C1 segment of cervical spinal cord (tissue), 14 donors: ENCODE measurements around the gene PCMTD2.
"Not testable (repeated sequence)": the region's sequence is repeated elsewhere in the genome, so short reads cannot be mapped to it uniquely, and the experiment has no call there.

ENCODE experiments used
- DNase-seq, 14 donors: peaks; one replicate each; lab custom pipeline; 2025; lab: John Stamatoyannopoulos, UW

Gene PCMTD2

DNA sequence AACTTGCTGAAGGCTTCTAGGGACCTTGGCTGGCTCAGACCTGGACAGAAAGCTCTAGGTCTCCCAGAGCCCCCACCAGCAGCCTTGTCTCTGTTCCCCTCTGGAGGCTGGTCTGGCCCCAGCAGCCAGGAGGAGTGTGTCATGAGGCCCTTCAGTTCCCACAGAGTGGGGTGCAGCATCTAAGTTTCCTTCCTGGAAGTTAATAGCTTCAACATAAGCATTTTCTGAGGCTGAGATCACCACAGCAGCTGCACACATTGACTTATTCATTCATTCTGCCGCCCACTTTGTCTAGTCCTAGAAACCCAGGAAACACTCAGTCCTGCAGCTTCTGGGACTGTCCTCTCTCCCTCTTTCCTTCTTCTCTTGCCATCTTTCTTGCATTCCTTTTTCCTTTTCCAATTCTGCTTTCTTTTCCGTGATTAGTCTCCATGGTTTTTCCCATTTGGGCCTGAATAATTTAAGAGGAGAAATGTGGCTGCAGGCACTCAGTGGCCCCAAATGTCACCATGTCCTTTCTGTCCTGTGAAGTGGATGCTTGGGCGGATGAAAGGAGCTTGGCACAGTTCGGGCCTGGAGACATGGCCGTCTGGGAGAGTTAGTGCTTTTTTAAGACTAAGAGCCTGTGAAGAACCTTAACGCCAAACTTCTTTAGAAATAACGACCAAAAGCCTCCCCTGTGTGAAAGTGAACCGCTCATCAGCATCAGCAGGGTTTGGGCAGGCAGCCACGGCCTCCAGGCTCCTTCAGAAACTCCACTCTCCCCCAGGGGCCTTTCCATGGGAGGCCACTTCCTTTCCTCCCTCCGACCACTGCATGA is 31.0 kb upstream of the PCMTD2 start:
- DNase-seq: peak in 3 of 14 donors; percentile 11 to 36 (median 26)

DNA sequence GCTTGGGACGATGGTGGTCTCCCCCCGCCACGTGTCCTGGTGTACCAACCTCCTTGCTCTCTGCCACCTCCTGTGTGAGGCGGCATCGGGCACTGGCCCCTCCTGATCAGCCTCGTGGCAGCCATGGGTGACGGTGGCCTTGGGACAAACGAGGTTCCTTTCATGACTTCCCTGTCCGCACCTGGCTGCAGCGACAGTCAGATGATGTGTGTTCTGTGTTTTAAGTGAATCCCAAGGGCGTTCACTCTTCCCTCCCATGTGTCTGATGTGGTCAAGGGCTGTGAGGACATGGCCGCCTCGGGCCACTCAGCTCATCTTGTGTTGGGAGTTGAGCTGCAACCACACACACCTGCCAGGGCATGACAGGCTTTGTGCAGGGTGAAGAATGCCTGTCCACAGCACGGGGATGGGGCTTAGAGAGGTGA is 30.4 kb upstream of the PCMTD2 start:
- no peak for DNase-seq

DNA sequence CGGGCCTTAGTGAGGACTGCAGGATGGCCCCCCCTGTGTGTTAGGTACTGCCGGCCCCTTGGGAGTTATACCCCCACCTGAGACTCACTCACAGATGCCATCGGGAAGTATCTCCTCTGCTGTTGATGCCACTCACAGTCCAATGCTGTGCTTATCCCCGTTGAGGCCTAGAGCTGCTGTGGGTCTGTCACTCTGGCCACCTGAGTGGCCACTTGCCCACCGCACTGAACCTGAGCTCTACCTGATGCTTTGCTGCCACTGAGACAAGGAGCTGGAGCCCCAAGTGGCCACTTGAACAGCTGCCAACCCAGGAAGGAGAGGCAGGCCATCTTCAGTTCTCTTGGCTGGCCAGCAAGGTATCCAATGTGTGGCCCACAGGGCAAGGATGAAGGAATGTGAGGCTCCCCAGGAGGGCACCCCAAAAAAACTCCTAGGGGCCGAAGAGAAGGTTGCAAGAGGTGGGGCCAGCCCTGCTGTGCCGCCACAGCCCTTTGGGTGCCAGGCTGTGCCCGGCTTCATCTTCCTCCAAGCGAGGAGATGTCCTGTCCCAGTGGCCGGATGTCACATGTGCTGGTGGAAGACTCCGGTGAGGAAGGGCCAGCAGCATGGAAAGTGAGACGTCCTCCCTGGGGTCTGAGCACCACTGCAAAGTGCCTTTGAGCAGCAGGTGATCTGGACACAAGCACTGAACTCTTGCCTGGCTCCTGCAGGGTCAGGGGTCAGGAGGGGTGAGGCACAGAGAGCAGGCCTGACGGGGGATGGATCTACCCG is 29.5 kb upstream of the PCMTD2 start:
- no peak for DNase-seq

DNA sequence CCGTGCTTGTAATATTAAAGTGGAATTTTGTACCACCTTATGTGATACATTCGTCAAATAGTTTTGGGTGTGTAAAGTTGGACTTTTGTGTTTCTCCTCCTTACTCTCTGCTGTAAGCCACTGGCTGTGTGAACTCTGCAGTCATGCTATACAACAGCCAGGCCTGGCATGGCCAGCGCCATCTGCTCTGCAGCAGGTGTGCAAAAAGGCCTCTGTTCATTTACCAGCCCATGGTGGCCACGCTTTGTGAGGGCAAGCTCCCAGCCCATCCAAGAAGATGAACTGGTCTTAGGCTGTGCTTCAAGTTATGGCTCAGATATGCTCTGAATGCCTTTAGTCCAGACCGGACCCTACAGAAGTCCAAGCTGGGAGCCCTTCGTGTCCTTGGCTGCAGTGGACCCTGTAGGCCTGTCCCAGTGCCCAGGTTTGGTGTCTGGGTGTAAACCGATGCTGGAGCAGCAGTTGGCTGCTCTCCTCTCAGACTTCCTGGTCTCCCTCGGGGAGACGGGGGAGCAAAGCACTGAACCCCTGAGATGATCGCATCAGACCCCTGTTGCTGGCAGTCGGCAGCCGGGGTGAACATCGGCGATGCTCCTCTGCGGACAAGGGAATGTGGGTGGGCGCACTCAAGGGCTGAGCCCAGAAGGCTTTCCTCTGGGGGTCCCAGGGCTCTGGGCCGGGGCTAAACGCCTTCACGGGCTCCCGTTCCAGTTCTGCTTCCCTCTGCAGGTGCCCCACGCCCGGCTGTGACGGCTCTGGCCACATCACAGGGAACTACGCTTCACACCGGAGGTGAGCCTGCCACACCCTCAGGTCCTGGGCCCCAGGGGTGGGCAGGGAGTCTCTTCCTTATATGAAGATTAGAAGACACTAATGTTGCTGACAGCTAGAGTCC is 28.6 kb upstream of the PCMTD2 start:
- no peak for DNase-seq

DNA sequence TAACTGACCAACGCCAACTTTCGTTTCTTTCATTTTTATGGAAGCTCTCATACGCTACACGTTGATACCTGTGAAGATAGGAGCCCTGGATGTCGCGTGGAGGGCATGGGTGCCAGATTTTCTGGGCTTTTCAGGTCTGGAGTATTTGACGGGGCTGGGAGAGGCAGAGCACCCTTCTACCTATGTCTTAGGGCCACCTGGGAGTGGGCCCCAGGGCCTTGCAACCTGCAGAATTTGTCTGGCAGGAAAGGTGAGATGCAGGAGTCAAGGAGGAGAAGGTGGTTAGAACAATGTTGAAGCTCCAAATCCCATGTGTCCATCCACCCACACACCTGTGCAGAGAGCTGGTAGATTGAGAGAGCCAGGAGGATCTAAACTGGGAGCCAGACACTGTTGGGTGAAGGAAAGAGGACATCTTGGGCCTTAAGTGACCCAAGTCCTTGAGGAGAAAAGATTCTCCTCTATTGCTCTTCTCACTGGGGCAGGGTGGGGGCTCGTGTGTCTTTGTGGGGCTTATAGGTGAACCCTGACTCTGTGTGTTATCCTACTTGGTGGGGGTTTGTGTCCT is 27.4 kb upstream of the PCMTD2 start:
- DNase-seq: no peak

GRCh38 chr20:64228751-64229506 is 26.6 kb upstream of the PCMTD2 start:
- DNase-seq: no peak

DNA sequence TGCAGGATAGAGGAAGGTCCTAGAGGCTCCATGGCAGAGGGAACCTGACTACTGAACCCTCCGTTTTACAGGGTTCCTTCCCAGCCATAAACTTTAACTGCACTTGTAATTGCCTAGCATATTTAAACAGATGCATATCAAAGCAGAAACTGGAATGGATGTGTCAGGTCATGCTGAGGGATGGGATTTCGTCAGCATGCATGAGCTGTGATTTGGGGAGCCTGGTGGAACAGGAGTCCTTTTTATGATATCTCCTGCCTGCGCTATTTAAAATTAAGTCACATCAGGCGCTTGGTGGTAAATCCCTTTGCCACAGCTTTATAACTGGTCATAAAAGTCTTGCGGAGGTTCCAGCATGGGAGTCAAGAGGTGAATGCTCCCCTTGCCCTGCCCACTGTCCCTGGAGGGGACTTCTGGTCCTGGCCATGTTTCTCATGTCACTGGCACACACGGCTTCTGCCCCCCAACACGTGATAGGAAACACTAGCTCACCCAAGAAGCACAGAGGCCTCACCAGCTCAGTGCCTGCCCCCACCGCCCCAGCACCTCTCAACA is 26.0 kb upstream of the PCMTD2 start:
- DNase-seq: no peak

GRCh38 chr20:64230461-64231145 is 24.9 kb upstream of the PCMTD2 start:
- DNase-seq: no peak

DNA sequence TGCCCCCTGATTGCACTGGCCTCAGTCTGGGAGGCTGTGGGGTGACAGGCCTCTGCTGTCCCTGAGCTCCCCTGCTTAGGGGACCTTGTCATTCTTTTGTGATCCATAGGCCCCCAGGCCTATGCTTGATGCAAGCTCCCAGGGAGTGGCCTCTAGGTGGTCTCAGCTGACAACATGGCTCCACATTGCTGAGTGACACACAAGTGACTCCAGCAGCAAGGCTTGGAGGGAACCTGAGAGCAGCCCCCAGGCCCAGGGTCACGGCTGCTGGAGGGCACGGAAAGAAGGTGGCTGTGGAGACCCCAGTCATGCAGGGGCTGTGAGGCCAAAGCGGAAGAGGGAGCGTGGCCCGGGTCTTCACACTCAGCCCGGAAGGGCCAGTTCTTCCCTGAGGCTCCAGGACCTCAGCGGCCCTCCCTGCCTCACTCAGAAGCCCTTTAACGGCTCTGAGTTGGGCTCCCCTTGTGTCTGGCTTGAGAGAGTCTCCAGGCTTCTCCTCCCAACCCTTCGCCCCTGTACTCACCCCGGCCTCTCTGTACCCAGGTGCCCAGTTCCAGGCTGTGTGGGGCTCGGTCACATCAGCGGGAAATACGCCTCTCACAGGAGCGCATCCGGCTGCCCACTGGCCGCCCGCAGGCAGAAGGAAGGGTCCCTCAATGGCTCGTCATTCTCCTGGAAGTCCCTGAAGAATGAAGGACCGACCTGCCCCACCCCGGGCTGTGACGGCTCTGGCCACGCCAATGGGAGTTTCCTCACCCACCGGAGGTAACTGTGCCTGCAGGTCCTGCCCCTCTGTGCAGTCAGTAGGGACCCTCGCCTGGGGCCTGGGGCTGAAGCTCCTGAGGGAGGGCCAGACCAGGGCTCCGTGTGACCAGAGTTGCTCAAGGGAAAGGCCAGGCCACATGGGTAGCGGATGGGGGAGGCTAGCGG is 23.7 kb upstream of the PCMTD2 start:
- no peak for DNase-seq

DNA sequence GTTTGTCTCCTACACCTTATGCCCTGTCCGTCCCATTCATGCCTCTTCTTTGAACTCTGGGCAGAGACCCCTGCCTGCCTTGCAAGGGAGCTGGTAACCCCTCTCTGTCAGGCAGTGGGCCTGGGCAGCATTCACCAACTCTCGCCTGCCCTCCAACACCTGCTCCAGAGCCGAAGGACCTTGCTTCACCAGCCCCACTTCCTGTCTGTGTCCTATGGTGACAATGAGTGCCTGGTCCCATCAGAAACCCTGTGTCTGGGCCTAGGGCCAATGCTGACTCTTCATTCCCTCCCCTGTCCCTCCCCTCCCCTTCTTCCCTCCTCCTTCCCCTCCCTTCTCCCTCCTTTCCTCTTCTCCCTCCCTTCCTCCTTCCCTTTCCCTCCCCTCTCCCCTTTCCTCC is 22.8 kb upstream of the PCMTD2 start:
- DNase-seq: peak in 3 of 14 donors; percentile 10 to 26 (median 14)

DNA sequence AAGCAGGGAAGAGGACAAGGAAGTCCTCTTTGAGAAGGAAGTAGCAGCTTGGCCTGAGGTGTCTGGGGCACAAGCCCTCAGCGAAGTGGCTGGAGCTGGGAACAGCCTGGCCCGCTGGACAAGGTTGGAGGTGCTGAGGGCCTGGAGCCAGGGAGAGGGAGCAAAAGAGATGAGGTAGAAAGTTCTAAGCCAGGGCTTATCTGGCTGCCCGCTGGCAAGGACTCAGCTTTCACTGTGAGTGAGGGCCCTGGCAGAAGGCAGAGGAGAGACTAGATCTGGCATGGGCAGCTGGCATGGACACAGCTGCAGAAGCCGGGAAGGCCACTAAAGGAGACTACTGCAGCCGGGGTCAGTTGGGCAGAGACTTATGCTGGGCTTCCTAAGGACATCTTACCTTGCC is 21.8 kb upstream of the PCMTD2 start:
- DNase-seq: peak in 3 of 14 donors; percentile 19 to 30 (median 24)

DNA sequence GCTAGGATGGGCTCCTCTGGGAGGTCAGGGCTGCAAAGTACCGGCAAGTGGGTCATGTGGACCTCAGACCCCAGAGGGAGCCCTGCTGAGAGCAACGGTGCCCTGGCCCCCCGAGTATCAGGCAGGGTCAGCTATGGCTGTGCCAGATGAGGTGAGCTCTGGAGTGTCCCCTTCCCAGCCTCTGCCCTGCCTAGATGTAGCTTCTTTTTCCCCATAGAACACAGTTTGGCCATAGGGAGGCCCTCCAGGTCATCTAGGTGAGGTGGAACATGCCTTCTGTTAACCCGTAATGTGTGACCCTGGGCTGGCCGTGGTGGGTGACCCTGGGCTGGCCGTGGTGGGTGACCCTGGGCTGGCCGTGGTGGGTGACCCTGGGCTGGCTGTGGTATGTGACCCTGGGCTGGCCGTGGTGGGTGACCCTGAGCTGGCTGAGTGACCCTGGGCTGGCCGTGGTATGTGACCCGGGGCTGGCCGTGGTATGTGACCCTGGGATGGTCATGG is 21.2 kb upstream of the PCMTD2 start:
- DNase-seq: no peak

DNA sequence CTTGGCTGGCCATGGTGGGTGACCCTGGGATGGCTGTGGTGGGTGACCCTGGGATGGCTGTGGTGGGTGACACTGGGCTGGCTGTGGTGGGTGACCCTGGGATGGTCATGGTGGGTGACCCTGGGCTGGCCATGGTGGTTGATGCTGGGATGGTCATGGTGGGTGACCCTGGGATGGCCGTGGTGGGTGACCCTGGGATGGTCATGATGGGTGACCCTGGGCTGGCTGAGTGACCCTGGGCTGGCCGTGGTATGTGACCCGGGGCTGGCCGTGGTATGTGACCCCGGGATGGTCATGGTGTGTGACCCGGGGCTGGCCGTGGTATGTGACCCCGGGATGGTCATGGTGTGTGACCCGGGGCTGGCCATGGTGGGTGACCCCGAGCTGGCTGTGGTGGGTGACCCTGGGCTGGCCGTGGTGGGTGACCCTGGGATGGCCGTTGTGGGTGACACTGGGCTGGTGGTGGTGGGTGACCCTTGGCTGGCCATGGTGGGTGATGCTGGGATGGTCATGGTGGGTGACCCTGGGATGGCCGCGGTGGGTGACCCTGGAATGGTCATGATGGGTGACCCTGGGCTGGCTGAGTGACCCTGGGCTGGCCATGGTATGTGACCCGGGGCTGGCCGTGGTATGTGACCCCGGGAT is 20.5 kb upstream of the PCMTD2 start:
- DNase-seq: not testable (repeated sequence)

- DNase-seq: no peak
These were observed 19.1 kb upstream of the PCMTD2 start for GRCh38 chr20:64236137-64237088.

- DNase-seq: no peak
These were observed 18.2 kb upstream of the PCMTD2 start for GRCh38 chr20:64237316-64237715.

DNA sequence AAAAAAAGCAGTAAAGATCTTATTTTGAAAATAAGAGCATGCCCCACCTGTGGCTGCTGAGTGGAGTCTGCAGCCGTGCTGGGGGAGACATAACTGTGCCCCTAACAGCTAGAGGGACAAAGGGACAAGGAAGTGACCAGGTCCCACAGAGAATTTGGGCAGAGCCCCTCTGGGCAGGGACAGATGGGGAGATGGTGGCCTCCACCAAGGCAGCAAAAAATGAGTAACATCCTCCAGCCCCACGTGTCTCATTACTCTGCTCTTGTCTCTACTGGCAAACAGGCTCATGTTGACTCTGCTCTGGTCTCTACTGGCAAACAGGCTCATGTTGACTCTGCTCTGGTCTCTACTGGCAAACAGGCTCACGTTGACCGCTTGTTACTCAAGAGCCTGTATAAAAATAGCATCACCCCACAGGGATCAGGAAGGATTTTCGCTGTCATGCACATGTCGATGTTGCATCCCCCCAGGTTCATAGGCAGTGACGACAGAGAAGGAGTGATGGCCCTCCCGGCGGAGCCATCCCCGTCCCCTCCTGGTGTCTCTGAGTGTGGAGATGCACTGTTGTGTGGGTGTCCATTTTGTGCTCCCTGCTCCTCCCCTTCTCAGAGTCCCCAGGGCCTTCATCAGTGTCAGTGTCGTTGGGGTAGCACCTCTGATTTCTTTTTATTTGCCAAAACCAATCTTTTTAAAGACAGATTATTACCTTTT is 17.3 kb upstream of the PCMTD2 start:
- DNase-seq: no peak
